Panc1 (cell line): Measurements from ENCODE around the gene MLYCD. TPM values are rescaled to one million over a fixed set of nuclear protein-coding genes. Genes with fewer than 3 reads are reported as not detected.

Source experiments
- ATAC-seq: fragments of 200-7000 bp; cut with Tn5 transposase; 2 replicates; pipeline ENCODE4 v1.9.1; 2020; ENCODE audit warnings: mild to moderate bottlenecking, moderate library complexity
- BruUV-seq: library from RNA; stranded (reverse); fragments of 400-500 nt; replicated peaks from 2 replicates; lab custom pipeline; 2021; lab: Mats Ljungman, UMichigan
- CTCF ChIA-PET: fragments of 300-600 bp; sonication (Branson Sonifier 250); formaldehyde crosslinking; loops from one replicate; lab custom pipeline; 2022; ENCODE audit warnings: antibody characterized with exemption; lab: Charles Lee
- POLR2A ChIA-PET: fragments of 300-600 bp; sonication (Branson Sonifier 250); formaldehyde crosslinking; loops from one replicate; lab custom pipeline; 2022; ENCODE audit warnings: antibody characterized with exemption; lab: Charles Lee
- DNase-seq: peaks from one replicate; pipeline ENCODE4 v3.0.0-alpha.2; 2010; ENCODE audit warnings: low read depth, low spot score
- H3K27ac ChIP-seq: 2 replicates; pipeline ENCODE4 v1.5.1; 2011; ENCODE audit warnings: mild to moderate bottlenecking, low read length, inconsistent platforms
- H3K27me3 ChIP-seq: fragments of 200-500 bp; sonication (Bioruptor generic); 2 replicates; pipeline ENCODE4 v1.6.0; 2014; ENCODE audit warnings: low read length, inconsistent platforms; ENCODE audit not compliant: control insufficient read depth, insufficient read depth
- H3K36me3 ChIP-seq: fragments of 200-500 bp; sonication (Bioruptor generic); 2 replicates; pipeline ENCODE4 v1.5.1; 2014; ENCODE audit warnings: inconsistent platforms, mild to moderate bottlenecking, low read length, moderate library complexity; ENCODE audit not compliant: control insufficient read depth, insufficient read depth
- H3K4me1 ChIP-seq: 2 replicates; pipeline ENCODE4 v1.5.1; 2011; ENCODE audit warnings: inconsistent platforms, mild to moderate bottlenecking, low read length, moderate library complexity; ENCODE audit not compliant: control insufficient read depth, insufficient read depth
- H3K4me3 ChIP-seq, 2 experiments: 2 replicates each; pipeline ENCODE4 v1.5.1; 2011 to 2012; ENCODE audit warnings: low read depth in 2 of 2, low read length in 2 of 2, mild to moderate bottlenecking in 2 of 2, inconsistent platforms in 1 of 2, moderate library complexity in 1 of 2
- H3K9me3 ChIP-seq: fragments of 200-500 bp; sonication (Bioruptor generic); 2 replicates; pipeline ENCODE4 v1.5.1; 2014; ENCODE audit warnings: low read depth, mild to moderate bottlenecking, inconsistent platforms, low read length, moderate library complexity; ENCODE audit not compliant: control insufficient read depth, insufficient read depth
- CTCF ChIP-seq: fragments of 450-650 bp; IDR thresholded peaks from 2 replicates; pipeline ENCODE4 v1.5.1; 2017; ENCODE audit warnings: mild to moderate bottlenecking
- POLR2AphosphoS5 ChIP-seq: IDR thresholded peaks from 2 replicates; pipeline ENCODE4 v1.6.1; 2012; ENCODE audit warnings: mild to moderate bottlenecking, low read depth, low read length, moderate library complexity
- REST ChIP-seq, 2 experiments: IDR thresholded peaks; 2 replicates each; pipeline ENCODE4 v1.6.1; 2011 to 2012; ENCODE audit warnings: low read depth in 2 of 2, control low read depth in 1 of 2, low read length in 1 of 2, mild to moderate bottlenecking in 1 of 2, moderate library complexity in 1 of 2; ENCODE audit not compliant: insufficient read depth in 1 of 2
- SIN3A ChIP-seq: IDR thresholded peaks from 2 replicates; pipeline ENCODE4 v1.6.1; 2012; ENCODE audit warnings: low read depth, mild to moderate bottlenecking, low read length, moderate library complexity, borderline replicate concordance; ENCODE audit not compliant: insufficient read depth
- TCF7L2 ChIP-seq: IDR thresholded peaks from 2 replicates; pipeline ENCODE4 v1.6.1; 2011; ENCODE audit warnings: mild to moderate bottlenecking, low read depth, low read length, inconsistent platforms
- in situ Hi-C: cut with HindIII; loops from 2 replicates; pipeline ENCODE4 v1.10.0; 2016; ENCODE audit warnings: low sequenced_read_pairs, low pct_unique_long_range_greater_than_20kb
- intact Hi-C: fragments of 100-400 bp; cut with micrococcal nuclease; formaldehyde crosslinking; loops from one replicate; pipeline ENCODE4 v1.10.0; 2022; ENCODE audit not compliant: unreplicated experiment
- total RNA-seq: library from RNA; stranded (reverse); gene quantifications from one replicate; pipeline ENCODE4 v1.2.1, GENCODE V29; 2021; ENCODE audit not compliant: unreplicated experiment

The MLYCD gene
- total RNA-seq, 1 experiment from 2014 or later = 2.2 TPM

- no TSS peak for BruUV-seq
- no peak for TF ChIP-seq TCF7L2
- no peak for TF ChIP-seq REST (IDR thresholded peaks at IDR 0.05; ENCODE audit: insufficient read depth in 1 of 2, low read depth in 2 of 2, low read length in 1 of 2)
- TF ChIP-seq POLR2AphosphoS5 = no peak
- TF ChIP-seq SIN3A = no peak
- TF ChIP-seq CTCF = no peak
- ChIA-PET CTCF (no interaction called here), POLR2A (no interaction called here)
- Histone ChIP-seq H3K27me3 (no peaks in the 10 kb centered on the region), H3K9me3 (no peaks in the 10 kb centered on the region), H3K36me3 (no peaks in the 10 kb centered on the region; the same call in 1 of the 2 replicates), H3K4me1 (no peaks in the 10 kb centered on the region), H3K27ac (no peak overlapping the region), H3K4me3 (no peak overlapping the region)
- DNase-seq = no peak
- intact Hi-C loops = no loop called here
- in situ Hi-C loops = no loop called here
- ATAC-seq = no peak
Measured at GRCh38 chr16:83907631-83908250, 8.8 kb downstream of the MLYCD start.

GRCh38 chr16:83908798-83909197 is 9.9 kb downstream of the MLYCD start:
- H3K4me1 ChIP-seq = no peaks in the 10 kb centered on the region
- H3K27me3 ChIP-seq = no peaks in the 10 kb centered on the region
- DNase-seq = no peak
- in situ Hi-C loops = no loop called here
- no peak overlapping the region for H3K27ac ChIP-seq
- TF ChIP-seq POLR2AphosphoS5 (no peak), TCF7L2 (no peak), REST (IDR thresholded peaks at IDR 0.05; ENCODE audit: insufficient read depth in 1 of 2, low read depth in 2 of 2, low read length in 1 of 2) (no peak), CTCF (no peak), SIN3A (no peak)
- H3K4me3 ChIP-seq = no peak overlapping the region
- ChIA-PET POLR2A (no interaction called here), CTCF (no interaction called here)
- H3K36me3 ChIP-seq = no peaks in the 10 kb centered on the region; the same call in 1 of the 2 replicates
- H3K9me3 ChIP-seq = no peaks in the 10 kb centered on the region
- BruUV-seq = no TSS peak
- no peak for ATAC-seq
- intact Hi-C loops = no loop called here
